Inferior parietal cortex (tissue), 1 donor: Measurements from ENCODE around the gene MRPL54.
"Not testable (repeated sequence)": the region's sequence is repeated elsewhere in the genome, so short reads cannot be mapped to it uniquely, and the experiment has no call there.

Source experiments
- DNase-seq: peaks from one replicate; pipeline ENCODE4 v3.0.0-alpha.2; 2016; ENCODE audit errors: extremely low spot score

Gene MRPL54

DNA sequence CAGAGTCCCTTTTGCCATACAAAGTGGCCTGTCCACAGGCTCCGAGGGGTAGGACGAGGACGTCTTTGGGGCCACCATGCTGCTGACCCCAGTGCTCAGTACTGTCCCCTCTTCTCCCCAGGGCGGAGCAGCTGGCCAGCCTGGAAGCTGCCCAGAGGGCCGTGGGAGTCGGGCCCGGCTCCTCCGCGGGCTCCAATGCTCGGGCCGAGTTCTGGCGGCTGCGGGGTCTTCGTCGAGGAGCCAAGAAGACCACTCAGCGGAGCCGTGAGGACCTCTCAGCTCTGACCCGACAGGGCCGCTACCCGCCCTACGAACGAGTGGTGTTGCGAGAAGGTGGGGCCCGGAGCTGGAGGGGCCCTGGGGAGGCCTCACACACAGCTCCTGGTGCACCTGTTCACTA, 22.1 kb upstream of the MRPL54 start:
- DNase-seq: no peak

DNA sequence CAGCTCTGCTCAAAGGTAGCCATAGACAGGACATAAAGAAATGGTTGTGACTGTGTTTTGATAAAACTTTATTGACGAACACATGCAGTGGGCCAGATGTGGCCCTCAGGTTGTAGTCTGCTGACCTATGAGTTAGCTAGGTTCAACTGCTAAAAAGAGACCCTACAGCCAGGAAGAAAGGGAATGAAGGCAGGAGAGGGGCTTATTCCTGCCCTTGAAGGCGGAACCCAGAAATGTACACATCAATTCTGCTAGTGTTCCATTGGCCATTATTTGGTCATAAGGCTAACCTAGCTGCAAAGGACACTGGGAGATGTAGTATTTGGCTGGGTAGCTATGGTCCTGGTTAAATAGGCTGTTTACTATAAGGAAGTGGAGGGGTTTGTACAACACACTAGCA, 19.0 kb upstream of the MRPL54 start:
- no peak for DNase-seq

DNA sequence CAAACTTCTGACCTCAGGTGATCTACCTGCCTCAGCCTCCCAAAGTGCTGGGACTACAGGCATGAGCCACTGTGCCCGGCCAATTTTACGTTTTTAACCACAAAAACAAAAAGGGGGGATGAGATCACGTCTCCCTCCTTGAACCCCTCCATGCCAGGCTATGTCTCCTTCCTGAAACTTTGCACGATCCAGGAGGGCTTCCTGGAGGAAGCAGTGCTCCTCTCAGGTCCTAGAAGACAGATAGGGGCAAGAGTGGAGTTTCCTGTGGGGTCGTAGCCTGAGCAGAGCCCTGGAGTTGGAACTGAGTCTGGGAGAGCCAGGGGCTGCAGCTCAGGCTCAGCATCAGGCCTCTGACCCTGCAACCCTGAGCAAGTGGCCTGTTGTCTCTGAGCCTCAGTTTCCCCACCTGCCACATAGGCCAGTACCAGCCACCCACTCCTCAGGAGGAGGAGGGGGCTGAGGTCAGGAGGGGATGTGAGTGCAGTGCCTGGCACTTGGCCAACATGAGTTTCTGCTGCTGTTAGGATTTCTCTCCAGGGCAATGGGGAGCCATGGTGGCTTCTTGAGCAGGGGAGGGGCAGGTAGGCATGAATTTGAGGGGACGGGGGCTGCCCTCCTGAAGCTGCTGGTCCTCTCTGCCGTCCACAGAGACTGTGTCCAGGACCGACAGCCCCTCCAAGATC, 17.0 kb upstream of the MRPL54 start:
- no peak for DNase-seq

DNA sequence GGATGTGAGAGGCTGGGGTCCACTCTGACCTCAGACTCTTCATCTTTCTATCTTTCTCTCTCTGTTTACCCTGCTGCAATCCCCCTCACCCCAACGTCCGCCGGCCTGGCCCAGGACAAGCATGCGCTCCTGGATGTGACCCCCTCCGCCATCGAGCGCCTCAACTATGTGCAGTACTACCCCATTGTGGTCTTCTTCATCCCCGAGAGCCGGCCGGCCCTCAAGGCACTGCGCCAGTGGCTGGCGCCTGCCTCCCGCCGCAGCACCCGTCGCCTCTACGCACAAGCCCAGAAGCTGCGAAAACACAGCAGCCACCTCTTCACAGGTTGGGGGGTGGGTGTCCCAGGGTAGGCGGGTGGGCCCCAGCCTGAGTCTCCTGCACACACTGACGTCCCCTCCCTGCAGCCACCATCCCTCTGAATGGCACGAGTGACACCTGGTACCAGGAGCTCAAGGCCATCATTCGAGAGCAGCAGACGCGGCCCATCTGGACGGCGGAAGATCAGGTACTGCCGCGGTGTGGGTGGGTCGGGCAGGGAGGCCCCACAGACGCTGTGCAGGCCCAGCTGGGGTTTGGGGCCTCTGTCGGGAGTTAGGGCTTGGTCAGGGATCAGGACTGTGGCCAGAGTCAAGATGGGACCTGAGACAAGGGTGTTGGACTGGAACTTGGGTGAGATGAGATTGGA, 16.0 kb upstream of the MRPL54 start:
- no peak for DNase-seq

DNA sequence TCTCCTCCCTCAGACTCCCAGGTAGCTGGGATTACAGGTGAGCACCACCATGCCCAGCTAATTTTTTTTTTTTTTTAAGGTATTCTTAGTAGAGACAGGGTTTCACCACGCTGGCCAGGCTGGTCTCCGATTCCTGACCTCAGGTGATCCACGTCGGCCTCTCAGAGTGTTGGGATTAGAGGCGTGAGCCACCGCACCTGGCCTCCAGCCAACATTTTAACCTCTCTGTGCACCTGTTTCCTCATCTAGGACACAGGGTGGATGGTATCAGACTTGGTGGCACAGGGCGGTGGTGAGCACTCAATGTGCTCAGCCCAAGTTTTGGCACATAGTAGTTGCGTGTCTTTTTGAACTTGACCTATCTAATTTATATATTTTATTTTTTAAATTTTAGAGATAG, 13.5 kb upstream of the MRPL54 start:
- DNase-seq: no peak

DNA sequence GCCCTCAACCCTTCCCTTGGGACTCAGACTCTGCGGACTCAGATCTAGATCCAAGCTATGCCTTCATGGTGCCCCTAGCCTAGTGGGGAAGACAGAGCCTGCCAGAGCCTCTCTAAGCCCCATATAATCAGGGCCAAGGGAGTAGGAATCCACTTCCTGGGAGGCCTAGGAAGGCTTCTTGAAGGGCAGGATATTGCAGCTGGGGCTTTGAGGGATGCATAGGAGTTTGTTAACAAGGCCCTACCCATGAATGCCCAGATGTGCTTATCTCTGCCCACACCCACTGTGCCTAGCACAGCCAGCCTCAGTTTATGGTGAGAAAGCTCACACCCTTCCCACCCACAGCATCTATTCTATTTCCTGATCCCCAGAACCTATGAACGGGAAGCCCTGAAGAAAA, 12.3 kb upstream of the MRPL54 start:
- DNase-seq: no peak

- no peak for DNase-seq
Observed at GRCh38 chr19:3751236-3751635, 11.2 kb upstream of the MRPL54 start.

- DNase-seq: no peak
Observed at GRCh38 chr19:3752492-3752891, 10.0 kb upstream of the MRPL54 start.

DNA sequence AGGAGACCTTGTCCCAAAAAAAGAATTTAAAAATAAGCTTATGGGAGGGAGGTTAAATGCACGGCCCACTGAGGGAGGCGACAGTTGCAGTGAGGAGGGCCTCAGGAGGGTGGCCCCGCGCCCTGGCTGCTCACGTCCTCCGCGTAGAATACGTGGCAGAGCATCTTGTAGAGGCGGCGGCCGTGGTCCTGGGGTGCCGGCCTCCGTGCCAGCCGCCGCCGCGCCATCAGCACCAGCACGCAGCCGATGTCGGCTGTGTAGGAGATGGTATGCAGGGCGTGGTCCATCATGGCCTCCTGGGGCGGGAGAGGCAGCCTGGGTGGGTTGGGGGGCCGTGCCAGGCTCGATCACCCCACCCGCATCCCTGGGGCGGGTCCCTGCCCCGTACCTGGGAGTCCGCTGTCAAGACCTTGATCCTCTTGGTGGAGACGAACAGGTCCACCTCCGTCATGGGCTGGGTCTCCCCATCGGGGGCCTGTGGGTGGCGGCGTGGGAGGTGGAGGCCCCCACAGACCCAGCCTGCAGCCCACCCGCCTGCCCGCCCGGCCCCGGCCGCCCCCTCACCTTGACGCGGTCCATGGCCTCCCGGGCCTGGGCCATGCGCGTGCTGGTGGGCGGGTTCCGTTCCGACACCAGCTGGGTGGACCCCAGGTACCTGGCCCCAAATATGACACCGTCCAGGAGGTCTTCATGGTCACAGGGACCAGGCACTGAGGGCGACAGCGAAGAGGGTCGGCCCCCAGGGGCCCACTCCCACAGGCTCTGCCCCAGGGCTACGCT, 8.7 kb upstream of the MRPL54 start:
- no peak for DNase-seq

- not testable (repeated sequence) for DNase-seq
Observed at GRCh38 chr19:3757705-3758104, 4.8 kb upstream of the MRPL54 start.

GRCh38 chr19:3758297-3758696, 4.2 kb upstream of the MRPL54 start:
- DNase-seq: not testable (repeated sequence)

DNA sequence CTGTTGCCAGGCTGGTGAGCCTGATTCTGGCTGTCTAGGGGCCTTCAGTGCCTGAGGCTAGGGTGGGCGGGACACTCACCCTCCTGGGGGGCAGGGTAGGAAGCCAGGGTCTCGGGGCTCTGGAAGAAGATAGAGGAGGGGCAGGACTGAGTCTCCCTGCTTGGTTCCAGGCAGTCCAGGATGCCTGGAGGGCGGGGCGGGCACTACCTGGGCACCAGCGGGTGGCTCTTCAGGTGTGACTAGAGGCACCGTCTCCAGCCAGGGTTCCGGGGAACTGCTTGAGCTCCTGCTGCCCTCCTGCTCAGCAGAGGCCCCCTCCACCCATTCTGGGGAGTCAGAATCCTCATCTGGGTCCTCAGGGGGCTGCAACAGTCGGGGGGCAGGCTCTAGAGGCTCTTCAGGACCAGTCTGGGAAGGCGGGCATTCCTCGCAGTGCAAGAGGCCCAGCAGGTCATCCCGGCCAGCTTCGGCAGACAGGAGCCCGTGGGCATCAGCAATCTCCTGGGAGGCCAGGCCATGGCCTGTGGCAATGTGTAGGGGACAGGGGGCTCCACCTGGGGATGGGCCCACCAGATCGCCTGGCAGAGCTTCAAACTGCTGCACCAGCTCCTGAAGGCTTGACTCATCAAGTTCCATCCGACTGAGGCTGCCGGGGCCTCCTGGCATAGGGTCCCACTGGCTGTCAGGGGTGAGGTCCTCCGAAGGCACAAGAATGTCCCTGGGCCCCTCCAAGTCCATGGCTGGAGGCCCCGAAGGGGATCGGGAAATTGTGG, 2.8 kb upstream of the MRPL54 start:
- DNase-seq: no peak

DNA sequence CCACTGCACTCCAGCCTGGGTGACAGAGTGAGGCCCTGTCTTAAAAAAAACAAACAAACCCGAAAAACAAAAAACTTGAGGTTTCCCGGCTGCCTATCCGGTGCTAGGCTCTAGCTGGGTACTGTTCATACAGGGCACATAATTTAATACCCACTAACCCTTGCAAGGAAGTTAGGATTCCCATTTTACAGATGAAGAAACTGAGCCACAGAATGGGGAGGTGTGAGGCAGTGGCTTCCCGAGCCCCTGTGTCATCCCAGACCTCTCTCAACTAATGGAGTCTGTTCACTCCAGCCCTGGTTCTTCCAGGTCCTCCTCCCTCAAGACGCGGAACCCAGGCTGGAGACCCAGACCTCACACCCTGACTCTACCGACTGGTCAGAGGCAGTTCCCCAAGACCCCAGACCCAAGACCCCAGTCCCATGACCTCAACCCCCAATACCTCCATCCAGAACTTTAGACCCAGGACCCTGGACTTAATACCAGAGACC, 1.6 kb upstream of the MRPL54 start:
- DNase-seq: no peak

- DNase-seq: peak; percentile 96
Observed at GRCh38 chr19:3761382-3762129, 926 bp upstream of the MRPL54 start, which contains the start of gene APBA3. APBA3 (minus strand) TSS chr19:3761692; CDS start chr19:3760264, 1,428 bp downstream.

GRCh38 chr19:3762130-3762473, 380 bp upstream of the MRPL54 start:
- no peak for DNase-seq

DNA sequence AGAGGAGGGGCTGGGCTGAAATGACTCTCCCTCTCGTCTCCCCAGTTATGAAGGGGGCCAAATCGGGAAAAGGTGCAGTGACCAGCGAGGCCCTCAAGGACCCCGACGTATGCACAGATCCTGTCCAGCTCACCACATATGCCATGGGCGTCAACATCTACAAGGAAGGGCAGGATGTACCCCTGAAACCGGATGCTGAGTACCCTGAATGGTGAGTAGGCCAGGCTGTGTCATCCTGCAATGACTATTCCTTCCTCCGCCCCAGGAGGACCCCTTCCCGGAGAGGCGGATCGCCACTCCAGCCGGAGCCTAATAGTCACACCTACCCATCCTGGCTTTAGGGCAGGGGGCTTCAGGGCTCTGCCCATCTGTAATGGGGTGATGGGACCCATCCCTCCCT, 2.6 kb downstream of the MRPL54 start:
- DNase-seq: no peak

GRCh38 chr19:3765757-3766156, 3.3 kb downstream of the MRPL54 start:
- DNase-seq: not testable (repeated sequence)

DNA sequence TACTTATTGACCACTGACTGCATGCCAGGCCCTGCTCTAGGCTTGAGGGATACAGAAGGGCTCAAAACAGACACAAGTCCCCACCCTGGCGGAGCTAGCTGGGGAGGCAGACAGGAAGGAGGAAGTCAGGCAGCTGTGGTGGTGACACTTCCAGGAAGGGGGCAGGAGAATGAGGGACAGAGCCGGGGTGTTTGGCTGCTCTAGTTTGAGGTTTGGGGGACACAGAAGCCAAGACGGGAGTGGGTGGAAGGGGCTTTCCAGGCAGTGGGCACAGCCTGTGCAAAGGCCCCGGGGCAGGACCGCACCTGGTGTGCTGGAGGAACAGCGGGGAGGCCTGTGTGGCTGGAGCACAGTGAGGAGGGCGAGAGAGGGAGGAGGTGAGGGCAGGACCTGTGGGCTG, 4.0 kb downstream of the MRPL54 start:
- DNase-seq: no peak

- no peak for DNase-seq
Observed at GRCh38 chr19:3767050-3767449, 4.6 kb downstream of the MRPL54 start.

DNA sequence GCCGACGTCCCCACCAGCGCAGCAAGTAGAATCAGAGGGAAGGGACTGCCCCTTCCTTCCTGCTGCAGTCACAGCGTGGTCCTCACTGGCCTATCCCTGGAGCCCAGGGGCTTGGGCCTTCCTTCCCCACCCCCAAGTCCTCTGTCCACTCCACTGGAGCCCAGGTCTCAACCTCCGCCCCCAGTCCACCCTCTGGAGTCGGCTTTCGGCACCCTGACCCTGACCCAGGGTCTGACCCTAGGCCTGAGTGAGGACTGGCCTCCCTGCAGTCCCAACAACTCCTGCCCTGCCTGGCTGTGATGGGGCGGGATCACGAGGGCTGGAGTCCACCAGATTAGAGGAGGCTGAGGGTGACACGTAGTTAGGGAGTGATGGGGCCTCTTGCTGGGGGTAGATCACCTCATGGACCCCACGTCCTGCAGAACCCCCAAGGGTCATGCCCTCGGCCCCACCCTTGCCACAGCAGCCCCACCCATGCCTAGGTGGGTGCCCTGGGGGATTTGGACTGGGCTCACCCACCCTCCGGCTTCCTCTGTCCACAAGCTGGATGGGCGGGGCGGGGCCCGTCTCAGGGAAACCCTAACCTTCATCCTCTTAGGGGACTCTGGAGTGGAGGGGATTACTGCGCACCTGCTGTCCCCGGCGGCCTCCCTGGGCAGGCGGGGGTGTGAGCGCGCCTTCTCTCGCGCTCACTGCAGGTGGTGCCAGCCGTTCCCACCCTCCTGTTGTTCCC, 5.7 kb downstream of the MRPL54 start:
- DNase-seq: no peak

GRCh38 chr19:3768748-3769099, 6.2 kb downstream of the MRPL54 start:
- no peak for DNase-seq
